NCI-H2029 (cell line): ENCODE results near the gene PDS5A.
"Not testable (repeated sequence)": the region's sequence is repeated elsewhere in the genome, so short reads cannot be mapped to it uniquely, and the experiment has no call there.

Experiments used
- DNase-seq: peaks from one replicate; lab custom pipeline; 2025; lab: John Stamatoyannopoulos, UW

The PDS5A gene

GRCh38 chr4:39961311-39961877 lies 16.3 kb downstream of the PDS5A start:
- DNase-seq = no peak

GRCh38 chr4:39950861-39951481 lies 26.7 kb downstream of the PDS5A start:
- no peak for DNase-seq

- no peak for DNase-seq
Measured at GRCh38 chr4:39947963-39948362, 29.7 kb downstream of the PDS5A start.

GRCh38 chr4:39947417-39947816 lies 30.3 kb downstream of the PDS5A start:
- DNase-seq = no peak

- DNase-seq = not testable (repeated sequence)
Measured at GRCh38 chr4:39944245-39944644, 33.5 kb downstream of the PDS5A start.

GRCh38 chr4:39942507-39942906 lies 35.2 kb downstream of the PDS5A start:
- no peak for DNase-seq

GRCh38 chr4:39941682-39942217 lies 36.0 kb downstream of the PDS5A start:
- DNase-seq = no peak

GRCh38 chr4:39937683-39938268 lies 39.9 kb downstream of the PDS5A start:
- no peak for DNase-seq

- no peak for DNase-seq
Measured at GRCh38 chr4:39936565-39937418, 40.9 kb downstream of the PDS5A start.

GRCh38 chr4:39933671-39934590 lies 43.8 kb downstream of the PDS5A start:
- no peak for DNase-seq

GRCh38 chr4:39932776-39933402 lies 44.8 kb downstream of the PDS5A start:
- DNase-seq = no peak

- DNase-seq = no peak
Measured at GRCh38 chr4:39931441-39931901, 46.2 kb downstream of the PDS5A start.

GRCh38 chr4:39928538-39928937 lies 49.2 kb downstream of the PDS5A start:
- DNase-seq = no peak

GRCh38 chr4:39924014-39924413 lies 53.7 kb downstream of the PDS5A start:
- DNase-seq = no peak

GRCh38 chr4:39922399-39922798 lies 55.3 kb downstream of the PDS5A start:
- DNase-seq = no peak

GRCh38 chr4:39913471-39913870 lies 64.2 kb downstream of the PDS5A start:
- no peak for DNase-seq

- no peak for DNase-seq
Measured at GRCh38 chr4:39910064-39910463, 67.6 kb downstream of the PDS5A start.

- DNase-seq = no peak
Measured at GRCh38 chr4:39908284-39908683, 69.4 kb downstream of the PDS5A start.

GRCh38 chr4:39905656-39906055 lies 72.1 kb downstream of the PDS5A start:
- no peak for DNase-seq

- DNase-seq = not testable (repeated sequence)
Measured at GRCh38 chr4:39905019-39905418, 72.7 kb downstream of the PDS5A start.

- DNase-seq = no peak
Measured at GRCh38 chr4:39900966-39901365, 76.7 kb downstream of the PDS5A start.
